NAMALWA (cell line): ENCODE data around the gene KATNB1.

Source experiments
- DNase-seq: peaks from one replicate; pipeline ENCODE4 v3.0.0-alpha.2; 2015; ENCODE audit warnings: low spot score

The KATNB1 gene

GRCh38 chr16:57735755-57736418 lies at the start of gene KATNB1:
Gene KATNB1, plus strand, starts transcription at chr16:57735770. Its CDS starts 1,474 bp downstream, at chr16:57737244.
- DNase-seq = no peak

GRCh38 chr16:57686577-57686976 lies 49.0 kb upstream of the KATNB1 start:
- no peak for DNase-seq

GRCh38 chr16:57687363-57687929 lies 48.1 kb upstream of the KATNB1 start:
- DNase-seq = no peak

- DNase-seq = no peak
Observed at GRCh38 chr16:57688487-57688986, 47.0 kb upstream of the KATNB1 start.

- DNase-seq = no peak
Observed at GRCh38 chr16:57688987-57689761, 46.4 kb upstream of the KATNB1 start.

- no peak for DNase-seq
Observed at GRCh38 chr16:57689762-57690558, 45.6 kb upstream of the KATNB1 start.

- DNase-seq = no peak
Observed at GRCh38 chr16:57690782-57691471, 44.6 kb upstream of the KATNB1 start.

GRCh38 chr16:57692636-57693035 lies 42.9 kb upstream of the KATNB1 start:
- no peak for DNase-seq

GRCh38 chr16:57693550-57693949 lies 42.0 kb upstream of the KATNB1 start:
- DNase-seq = no peak

- no peak for DNase-seq
Observed at GRCh38 chr16:57694231-57694724, 41.3 kb upstream of the KATNB1 start.

- DNase-seq = peak; percentile 75
Observed at GRCh38 chr16:57694725-57695679, 40.6 kb upstream of the KATNB1 start, which contains the start of gene DRC7. Gene DRC7, plus strand, starts transcription at chr16:57694806. Its CDS starts 3,144 bp downstream, at chr16:57697950.

- no peak for DNase-seq
Observed at GRCh38 chr16:57695680-57696069, 39.9 kb upstream of the KATNB1 start.

- no peak for DNase-seq
Observed at GRCh38 chr16:57696240-57696639, 39.3 kb upstream of the KATNB1 start.

- no peak for DNase-seq
Observed at GRCh38 chr16:57697896-57698537, 37.6 kb upstream of the KATNB1 start.

- DNase-seq = no peak
Observed at GRCh38 chr16:57698812-57699405, 36.7 kb upstream of the KATNB1 start.

- DNase-seq = no peak
Observed at GRCh38 chr16:57699481-57699880, 36.1 kb upstream of the KATNB1 start.

GRCh38 chr16:57699899-57700298 lies 35.7 kb upstream of the KATNB1 start:
- no peak for DNase-seq

- no peak for DNase-seq
Observed at GRCh38 chr16:57700781-57701551, 34.6 kb upstream of the KATNB1 start.
